GM10847 (cell line): ENCODE results near the gene PHACTR3.

Experiments
- POLR2A ChIP-seq: IDR thresholded peaks from 2 replicates; pipeline ENCODE4 v1.6.1; 2011; ENCODE audit not compliant: insufficient read length; ENCODE audit errors: extremely low read depth

The PHACTR3 gene

DNA sequence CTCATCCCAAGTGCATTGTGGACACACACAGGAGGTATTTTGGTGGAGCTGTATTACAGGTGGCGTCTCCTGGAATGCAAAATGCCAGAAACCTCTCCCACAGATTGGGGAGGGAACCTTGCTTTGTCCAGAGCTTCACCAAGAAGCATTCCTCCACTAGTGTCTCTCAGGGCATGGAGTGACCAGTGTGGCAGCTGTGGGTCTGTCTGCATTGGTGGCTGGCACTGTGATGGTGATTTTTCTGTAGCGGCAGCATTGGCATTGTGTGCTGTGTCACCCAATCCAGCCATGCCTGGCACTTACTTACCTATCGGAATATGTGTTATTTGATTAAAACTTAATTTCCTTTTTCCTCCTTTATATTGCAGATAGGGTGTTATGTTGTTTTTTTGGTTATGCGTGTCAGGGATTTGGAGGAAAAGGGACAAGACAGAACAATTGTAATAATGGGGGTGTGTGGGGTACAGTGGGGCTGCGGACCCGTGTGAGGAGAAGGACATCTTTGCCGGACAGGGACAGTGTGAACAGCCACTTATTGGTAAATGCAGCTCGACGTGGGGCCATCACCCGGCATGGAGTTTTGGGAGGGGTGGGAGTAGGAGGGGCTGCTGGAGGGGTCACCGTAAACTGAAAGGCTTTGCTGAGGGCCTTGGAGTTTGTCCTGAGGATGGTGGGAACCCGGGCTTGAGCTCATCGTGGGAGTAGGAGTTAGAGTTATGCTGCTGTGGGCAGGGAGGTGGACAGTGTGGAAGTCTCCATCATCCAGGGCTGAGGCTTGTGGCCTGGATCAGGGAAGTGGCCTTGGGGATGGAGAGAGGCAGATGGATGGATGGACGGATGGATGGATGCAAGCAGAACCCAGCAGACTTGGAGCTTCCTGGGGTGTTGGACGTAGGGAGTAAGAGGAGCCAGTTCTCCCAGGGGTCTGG lies 224.0 kb downstream of the PHACTR3 start:
- TF ChIP-seq POLR2A = no peak

GRCh38 chr20:59829054-59829785 lies 224.9 kb downstream of the PHACTR3 start:
- TF ChIP-seq POLR2A = no peak

DNA sequence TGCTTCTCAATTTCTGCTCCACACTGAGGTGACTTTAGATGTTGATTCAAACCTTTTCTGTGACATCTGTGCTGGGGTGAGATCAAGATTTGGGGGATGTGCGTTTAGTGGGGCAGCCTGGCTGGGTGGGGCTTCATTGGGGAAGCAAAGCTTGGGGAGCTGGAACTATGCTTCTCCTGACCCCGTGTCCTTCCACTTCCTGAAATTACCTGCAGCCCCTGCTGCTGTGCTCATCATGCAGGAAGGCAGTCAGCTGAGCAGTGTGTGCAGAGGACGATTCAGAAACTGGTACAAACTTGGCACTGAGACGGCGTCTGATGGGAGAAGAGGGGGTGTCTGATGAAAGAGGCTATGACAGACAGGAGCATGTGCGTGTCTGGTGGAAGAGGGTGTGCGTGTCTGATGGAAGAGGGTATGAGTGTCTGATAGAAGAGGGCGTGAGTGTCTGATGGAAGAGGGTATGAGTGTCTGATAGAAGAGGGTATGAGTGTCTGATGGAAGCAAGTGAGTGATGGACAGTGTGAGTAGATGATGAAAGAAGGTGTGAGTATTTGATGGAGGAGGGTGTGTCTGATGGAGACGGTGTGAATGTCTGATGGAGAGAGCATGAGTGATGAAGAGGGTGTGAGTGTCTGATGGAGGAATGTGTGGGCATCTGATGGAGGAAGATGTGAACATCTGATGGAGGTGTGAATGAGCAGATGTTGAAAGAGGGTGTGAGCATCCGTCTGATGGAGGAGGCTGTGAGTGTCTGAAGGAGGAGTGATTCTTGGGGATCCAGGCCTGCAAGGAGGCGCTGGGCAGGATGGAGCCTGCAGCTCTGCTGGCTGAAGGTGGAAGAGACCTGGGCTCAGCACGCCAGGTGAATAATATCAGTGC lies 225.7 kb downstream of the PHACTR3 start:
- no peak for TF ChIP-seq POLR2A

- no peak for TF ChIP-seq POLR2A
Measured at GRCh38 chr20:59830665-59831023, 226.3 kb downstream of the PHACTR3 start.

- no peak for TF ChIP-seq POLR2A
Measured at GRCh38 chr20:59831024-59831915, 226.9 kb downstream of the PHACTR3 start.

DNA sequence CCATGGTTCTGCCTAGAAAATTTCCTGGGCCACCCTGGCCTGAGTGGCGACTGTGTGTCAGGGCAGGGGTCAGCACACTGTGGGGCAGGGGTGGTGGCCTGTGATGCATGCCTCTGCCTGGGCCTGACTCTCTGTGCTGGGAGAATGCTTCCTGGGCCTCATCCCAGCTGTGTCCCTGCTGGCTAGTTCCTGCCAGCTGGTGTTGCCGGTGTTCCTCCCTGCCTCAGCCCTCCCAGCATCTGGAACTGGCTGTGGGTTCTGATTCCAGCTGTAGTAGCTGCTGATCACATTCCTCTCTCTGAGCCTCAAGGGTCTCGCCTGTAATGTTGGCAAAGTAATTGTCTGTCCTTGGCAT lies 227.6 kb downstream of the PHACTR3 start:
- no peak for TF ChIP-seq POLR2A

DNA sequence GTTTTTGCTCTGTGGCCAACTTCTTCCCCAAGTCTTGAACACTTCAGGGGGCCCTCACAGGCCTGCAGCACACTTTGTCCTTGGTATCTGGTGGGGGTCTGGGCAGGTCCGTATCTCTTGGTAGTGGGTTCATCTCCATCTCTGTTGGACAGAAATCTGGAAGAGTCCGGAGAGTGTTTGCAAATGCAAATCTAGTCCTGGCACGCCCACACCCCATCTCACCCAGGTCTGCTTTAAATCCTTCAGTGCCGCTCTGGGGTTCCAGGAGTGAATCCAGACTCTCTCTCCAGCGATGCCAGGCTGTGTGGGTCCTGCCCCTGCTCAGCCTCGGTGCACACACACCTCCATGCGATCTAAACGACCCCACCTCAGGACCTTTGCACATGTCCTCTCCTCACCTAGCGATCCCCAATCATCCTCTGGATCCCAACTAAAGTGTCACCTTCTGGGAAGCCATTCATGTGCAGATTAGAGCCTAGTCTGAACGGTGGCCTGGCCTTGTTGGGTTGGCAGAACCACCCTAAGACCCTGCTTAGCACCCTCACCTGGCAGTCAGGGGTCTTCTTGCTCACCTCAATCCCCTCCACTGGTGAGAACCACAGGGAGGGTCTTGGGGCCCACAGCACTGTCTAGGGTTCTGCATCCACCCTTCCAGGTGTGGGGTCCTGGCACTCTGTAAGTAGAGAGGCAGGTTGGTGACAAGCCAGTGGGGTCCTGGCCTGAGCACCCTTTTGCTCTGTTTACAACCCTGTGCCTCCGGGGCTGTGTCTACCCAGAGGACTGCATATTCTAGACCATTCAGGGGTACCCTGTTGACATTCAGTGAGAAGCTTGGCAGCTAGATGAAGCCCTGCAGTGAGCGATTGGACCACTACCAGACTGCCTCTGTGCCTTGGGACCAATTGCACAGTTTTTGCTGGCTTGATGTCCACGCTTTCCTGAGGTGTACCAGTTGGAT lies 228.3 kb downstream of the PHACTR3 start:
- no peak for TF ChIP-seq POLR2A

DNA sequence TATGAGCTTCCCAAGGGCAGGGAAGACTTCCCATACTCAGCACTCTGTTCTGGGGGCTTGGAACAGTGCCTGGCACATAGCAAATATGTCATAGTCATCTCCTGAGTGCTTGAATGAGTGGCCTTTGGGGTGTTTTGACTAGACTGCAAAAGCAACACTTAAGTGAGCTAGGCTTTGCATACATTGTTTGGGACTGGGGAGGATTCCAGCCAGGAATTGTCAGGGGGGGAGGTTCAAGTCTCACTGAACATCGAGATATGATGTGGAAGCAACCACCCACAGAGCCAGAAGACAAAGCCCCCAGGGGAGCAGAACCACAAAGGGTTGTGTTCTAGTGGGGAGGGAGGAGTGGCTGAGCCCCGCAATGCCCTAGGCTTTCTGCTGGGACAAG lies 230.7 kb downstream of the PHACTR3 start:
- TF ChIP-seq POLR2A = no peak

DNA sequence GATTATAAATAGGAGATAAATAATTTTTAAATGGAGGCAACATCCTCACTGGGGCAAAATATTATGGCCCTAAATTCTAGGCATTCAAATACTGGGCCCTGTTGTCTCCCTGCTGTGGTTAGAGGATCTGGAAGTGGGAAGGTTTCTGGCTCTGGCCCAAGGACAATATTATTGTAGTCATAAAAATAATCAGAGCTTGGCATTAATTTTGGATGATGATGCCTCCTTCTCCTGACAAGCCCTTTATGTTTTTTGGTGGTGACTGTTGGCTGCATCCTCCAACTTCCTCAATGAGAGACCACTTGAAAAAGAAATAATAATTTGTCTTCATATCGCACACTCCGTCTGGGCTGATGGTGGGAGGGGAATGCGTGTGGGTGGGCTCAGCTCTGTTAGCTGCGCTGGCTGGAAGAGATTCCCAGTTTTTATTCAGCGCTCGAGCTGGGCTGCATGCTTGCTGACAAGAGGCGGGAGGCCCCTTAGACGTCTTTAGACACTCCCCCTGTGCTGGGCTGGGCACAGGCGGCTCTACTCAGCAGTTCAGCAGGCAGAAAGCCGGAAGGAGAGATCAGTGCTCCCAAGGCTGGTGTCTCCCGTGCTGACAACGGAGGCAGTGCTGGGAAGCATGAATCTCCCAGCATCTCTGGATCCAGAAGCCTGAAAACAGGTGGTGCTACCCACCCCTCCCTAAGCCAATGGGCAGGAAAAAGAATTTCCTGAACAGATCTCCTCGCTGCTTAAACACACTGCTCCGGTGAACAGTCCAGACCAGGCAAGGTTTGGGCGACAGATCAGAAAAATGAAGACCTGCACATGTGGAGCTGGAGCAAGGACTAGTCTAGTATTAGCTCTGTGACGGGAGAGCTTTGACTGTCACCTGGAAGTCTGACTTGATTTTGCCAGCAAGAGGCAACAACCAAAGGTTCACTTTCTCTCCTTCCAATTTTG lies 231.4 kb downstream of the PHACTR3 start:
- TF ChIP-seq POLR2A = no peak

- no peak for TF ChIP-seq POLR2A
Measured at GRCh38 chr20:59836767-59837166, 232.4 kb downstream of the PHACTR3 start.

DNA sequence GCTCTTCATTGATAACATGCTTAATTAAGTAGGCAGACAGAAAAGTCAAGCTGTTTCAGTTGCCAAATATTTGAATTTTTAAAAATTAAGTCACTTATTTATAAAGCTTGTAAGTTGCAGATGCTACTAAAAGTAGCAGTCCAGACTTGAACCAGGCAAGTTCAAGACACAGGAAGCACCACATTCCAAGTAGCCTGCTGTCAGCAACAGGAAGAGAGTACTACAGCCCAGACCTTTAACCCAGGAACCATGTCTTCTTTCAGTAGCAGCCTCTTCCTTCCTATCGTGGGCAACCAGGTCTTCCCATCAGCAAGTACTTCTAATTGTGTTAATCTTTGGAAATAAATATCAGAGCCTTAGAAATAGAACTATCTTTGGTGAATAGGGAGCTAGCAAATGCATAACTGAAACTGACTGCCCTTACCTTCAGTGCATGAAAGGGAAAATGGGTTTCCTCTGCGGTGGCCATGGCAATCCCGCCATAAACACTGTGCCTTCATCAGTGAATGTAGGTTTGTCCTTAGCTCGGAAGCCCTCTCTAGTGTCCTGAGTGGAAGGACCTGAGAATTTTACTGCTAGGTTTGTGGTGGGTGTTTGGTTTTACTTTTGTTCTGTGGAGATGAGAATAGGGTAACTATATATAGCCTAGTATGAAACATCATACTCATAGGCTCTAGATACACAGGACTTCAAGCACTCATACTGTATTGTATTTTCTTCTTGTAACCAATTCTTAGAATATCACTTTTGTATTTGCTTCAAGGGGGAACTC lies 233.5 kb downstream of the PHACTR3 start:
- no peak for TF ChIP-seq POLR2A

- no peak for TF ChIP-seq POLR2A
Measured at GRCh38 chr20:59839400-59839799, 235.1 kb downstream of the PHACTR3 start.

DNA sequence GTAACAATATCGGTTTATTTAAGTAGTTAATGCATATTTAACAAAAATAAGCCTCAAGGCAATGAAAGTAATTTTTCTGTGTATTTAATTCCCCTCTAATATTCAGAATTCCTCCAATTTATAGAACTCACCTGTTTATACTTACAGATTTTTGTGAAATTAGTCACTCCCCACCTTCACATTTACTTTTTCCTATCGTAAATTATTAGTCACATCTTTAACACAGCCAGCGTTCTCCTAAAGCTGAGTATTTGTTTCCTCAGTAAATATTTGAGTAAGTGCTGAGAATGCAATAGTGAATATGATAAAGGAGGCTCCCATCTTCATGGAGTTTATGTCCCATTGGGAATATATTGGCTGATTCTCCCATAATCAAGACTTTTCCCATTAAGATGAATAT lies 241.1 kb downstream of the PHACTR3 start:
- no peak for TF ChIP-seq POLR2A
